Measurements from ENCODE around the gene OR6N1. TPM values are rescaled to one million over a fixed set of nuclear protein-coding genes. Genes with fewer than 3 reads are reported as not detected.

OR6N1 gene
- polyA plus RNA-seq, 1 of the 3 experiments (the other 2 are of a cell fraction) = not detected

- WGBS (ENCODE audit: low lambda C conversion rate) = 4% methylated on average over 2 of the region's 2 CpGs
- POLR2A ChIA-PET = no interaction called here
- H3K4me3 ChIP-seq (ENCODE audit: low read depth in 2 of 2, low read length in 1 of 2) = no peak overlapping the region
Measured at GRCh38 chr1:158812336-158812735, 40.3 kb upstream of the OR6N1 start.

More at GRCh38 chr1:158812336-158812735, 40.3 kb upstream of the OR6N1 start:
- no peaks in the 10 kb centered on the region for H3K79me2 ChIP-seq (ENCODE audit: insufficient read depth)
- no peaks in the 10 kb centered on the region for H3K36me3 ChIP-seq (replicated peaks in 1 of 2; ENCODE audit: control insufficient read depth in 1 of 2, insufficient read depth in 2 of 2, low read length in 1 of 2)
- H3F3A ChIP-seq (replicated peaks; ENCODE audit: insufficient read depth) = no peaks in the 10 kb centered on the region
- no peaks in the 10 kb centered on the region for H4K20me1 ChIP-seq (ENCODE audit: insufficient read depth)
- H3K27ac ChIP-seq (ENCODE audit: low read depth in 2 of 2, low read length in 1 of 2) = no peak overlapping the region
- H3K9me2 ChIP-seq = no peaks in the 10 kb centered on the region
- H3K4me1 ChIP-seq (ENCODE audit: control insufficient read depth in 1 of 2, insufficient read depth in 2 of 2, low read depth in 1 of 2, low read length in 1 of 2) = no peaks in the 10 kb centered on the region
- no peak overlapping the region for H3K9ac ChIP-seq
- no peak overlapping the region for H2AFZ ChIP-seq (ENCODE audit: low read depth)
- no peaks in the 10 kb centered on the region for H3K27me3 ChIP-seq (ENCODE audit: insufficient read depth)
- TF ChIP-seq SMC3 (IDR thresholded peaks at IDR 0.05; ENCODE audit: low read depth, low read length) (no peak), RAD21 (IDR thresholded peaks at IDR 0.05; ENCODE audit: low read length) (no peak), SIN3A (IDR thresholded peaks at IDR 0.05; ENCODE audit: borderline replicate concordance, low read depth, low read length) (no peak), YY1 (IDR thresholded peaks at IDR 0.05; ENCODE audit: low read depth) (no peak), TAF1 (IDR thresholded peaks at IDR 0.05; ENCODE audit: borderline replicate concordance, low read depth, low read length) (no peak), GATA2 (CRISPR knock-in tag; IDR thresholded peaks at IDR 0.05) (no peak), RXRA (IDR thresholded peaks at IDR 0.05; ENCODE audit: borderline replicate concordance, low read depth) (no peak), RFX5 (IDR thresholded peaks at IDR 0.05; ENCODE audit: low read length) (no peak), GABPA (IDR thresholded peaks at IDR 0.05; ENCODE audit: low read depth) (no peak), POLR2AphosphoS5 (IDR thresholded peaks at IDR 0.05; ENCODE audit: low read depth, low read length) (no peak), USF2 (IDR thresholded peaks at IDR 0.05; ENCODE audit: borderline replicate concordance, low read depth, low read length) (no peak), FOSL2 (IDR thresholded peaks at IDR 0.05; ENCODE audit: borderline replicate concordance, low read depth) (no peak), REST (IDR thresholded peaks at IDR 0.05; ENCODE audit: low read depth, low read length) (no peak), IRF3 (IDR thresholded peaks at IDR 0.05; ENCODE audit: low read depth, low read length) (no peak), CTCF (IDR thresholded peaks at IDR 0.05) (no peak)
- DNase-seq = no peak
- no peaks in the 10 kb centered on the region for H3K9me3 ChIP-seq
- no peak overlapping the region for H3K4me2 ChIP-seq
- CTCF ChIA-PET = no interaction called here

Measured in SK-N-SH (cell line).